Measurements from ENCODE around the gene TNFRSF1B. TPM values are rescaled to one million over a fixed set of nuclear protein-coding genes. Genes with fewer than 3 reads are reported as not detected.

Gene TNFRSF1B
- total RNA-seq, 2 donors from 2014 or later = 58.7 to 59.7 TPM

- no peak for DNase-seq (ENCODE audit: low spot score)
- Histone ChIP-seq H3K27me3 (replicated peaks; ENCODE audit: insufficient read depth) (no peaks in the 10 kb centered on the region), H3K4me1 (ENCODE audit: control insufficient read depth in 1 of 2, low read depth in 2 of 2) (no peaks in the 10 kb centered on the region), H3K36me3 (no peaks in the 10 kb centered on the region), H3K9me3 (no peaks in the 10 kb centered on the region), H3K27ac (no peak overlapping the region), H3K4me3 (no peak overlapping the region)
- no peak for TF ChIP-seq CTCF (IDR thresholded peaks at IDR 0.05)
- no peak for ATAC-seq (ENCODE audit: insufficient number of reproducible peaks, low FRiP score, low read depth)
These were observed 30.7 kb downstream of the TNFRSF1B start for GRCh38 chr1:12197483-12197880.

GRCh38 chr1:12200208-12200607, 33.4 kb downstream of the TNFRSF1B start:
- DNase-seq (ENCODE audit: low spot score) = no peak
- Histone ChIP-seq H3K4me1 (ENCODE audit: control insufficient read depth in 1 of 2, low read depth in 2 of 2) (no peaks in the 10 kb centered on the region), H3K4me3 (no peak overlapping the region), H3K36me3 (no peaks in the 10 kb centered on the region), H3K9me3 (no peaks in the 10 kb centered on the region), H3K27ac (no peak overlapping the region), H3K27me3 (replicated peaks; ENCODE audit: insufficient read depth) (no peaks in the 10 kb centered on the region)
- no peak for ATAC-seq (ENCODE audit: insufficient number of reproducible peaks, low FRiP score, low read depth)
- no peak for TF ChIP-seq CTCF (IDR thresholded peaks at IDR 0.05)

- no peak overlapping the region for H3K4me3 ChIP-seq
- H3K36me3 ChIP-seq = no peaks in the 10 kb centered on the region
- ATAC-seq (ENCODE audit: insufficient number of reproducible peaks, low FRiP score, low read depth) (no peak), DNase-seq (ENCODE audit: low spot score) (no peak)
- no peaks in the 10 kb centered on the region for H3K9me3 ChIP-seq
- H3K4me1 ChIP-seq (ENCODE audit: control insufficient read depth in 1 of 2, low read depth in 2 of 2) = no peaks in the 10 kb centered on the region
- TF ChIP-seq CTCF (IDR thresholded peaks at IDR 0.05) = no peak
- H3K27ac ChIP-seq = no peak overlapping the region
- H3K27me3 ChIP-seq (replicated peaks; ENCODE audit: insufficient read depth) = no peaks in the 10 kb centered on the region
These were observed 34.8 kb downstream of the TNFRSF1B start for GRCh38 chr1:12201352-12202189.

GRCh38 chr1:12202190-12202497, 35.4 kb downstream of the TNFRSF1B start:
- no peak for DNase-seq (ENCODE audit: low spot score)
- H3K9me3 ChIP-seq = no peaks in the 10 kb centered on the region
- no peak for TF ChIP-seq CTCF (IDR thresholded peaks at IDR 0.05)
- no peaks in the 10 kb centered on the region for H3K4me1 ChIP-seq (ENCODE audit: control insufficient read depth in 1 of 2, low read depth in 2 of 2)
- no peaks in the 10 kb centered on the region for H3K36me3 ChIP-seq
- no peak overlapping the region for H3K27ac ChIP-seq
- no peak for ATAC-seq (ENCODE audit: insufficient number of reproducible peaks, low FRiP score, low read depth)
- H3K27me3 ChIP-seq (replicated peaks; ENCODE audit: insufficient read depth) = no peaks in the 10 kb centered on the region
- H3K4me3 ChIP-seq = no peak overlapping the region

GRCh38 chr1:12202577-12202976, 35.8 kb downstream of the TNFRSF1B start:
- H3K27me3 ChIP-seq (replicated peaks; ENCODE audit: insufficient read depth) = no peaks in the 10 kb centered on the region
- no peak overlapping the region for H3K4me3 ChIP-seq
- no peak for TF ChIP-seq CTCF (IDR thresholded peaks at IDR 0.05)
- no peaks in the 10 kb centered on the region for H3K9me3 ChIP-seq
- H3K36me3 ChIP-seq = no peaks in the 10 kb centered on the region
- H3K4me1 ChIP-seq (ENCODE audit: control insufficient read depth in 1 of 2, low read depth in 2 of 2) = no peaks in the 10 kb centered on the region
- no peak for DNase-seq (ENCODE audit: low spot score)
- no peak overlapping the region for H3K27ac ChIP-seq
- no peak for ATAC-seq (ENCODE audit: insufficient number of reproducible peaks, low FRiP score, low read depth)

All from thoracic aorta (tissue), 2 donors.